ENCODE measurements around the gene ZFP2. TPM values are rescaled to one million over a fixed set of nuclear protein-coding genes. Genes with fewer than 3 reads are reported as not detected.

The ZFP2 gene
- total RNA-seq, 1 experiment from 2014 or later = 0.52 TPM

DNA sequence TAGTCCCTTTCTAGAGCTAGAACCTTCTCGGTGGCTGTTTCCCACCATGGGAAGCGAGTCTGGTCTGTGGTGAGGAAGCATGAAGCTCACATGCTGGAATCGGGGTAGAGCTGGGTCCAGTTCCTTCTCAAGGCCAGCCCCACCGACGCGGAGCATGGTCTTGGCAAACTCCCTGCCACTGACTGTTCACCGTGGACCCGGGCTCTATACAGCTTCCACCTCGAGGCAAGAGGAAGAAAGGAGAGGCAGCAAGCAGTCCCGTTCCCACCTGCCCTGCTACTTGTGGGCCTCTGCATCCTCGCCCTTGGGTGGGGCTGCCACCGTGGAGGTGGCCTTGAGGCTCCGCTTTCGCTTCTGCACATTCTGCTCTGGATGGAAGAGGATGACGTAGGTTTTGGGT is 85.7 kb downstream of the ZFP2 start:
- Histone ChIP-seq H3K14ac (ENCODE audit: insufficient read depth, low read length) (no peak overlapping the region), H3K56ac (ENCODE audit: insufficient read length, low read depth, low read length) (no peak overlapping the region), H4K20me1 (ENCODE audit: control insufficient read depth, insufficient read depth, insufficient read length) (no peaks in the 10 kb centered on the region), H3K4ac (ENCODE audit: low read depth, low read length) (no peak overlapping the region), H3K27me3 (ENCODE audit: insufficient read depth, low read length) (no peaks in the 10 kb centered on the region), H4K5ac (ENCODE audit: insufficient read length, low read depth, low read length) (no peak overlapping the region), H3K23me2 (ENCODE audit: insufficient read length, low read depth, low read length, poor library complexity, severe bottlenecking) (no peaks in the 10 kb centered on the region), H3K4me2 (ENCODE audit: insufficient read depth, insufficient read length, low read length) (no peak overlapping the region), H3K27ac (ENCODE audit: insufficient read length, low read depth, low read length) (no peak overlapping the region), H4K8ac (replicated peaks; ENCODE audit: insufficient read length, low read depth, low read length) (no peak overlapping the region), H3K23ac (ENCODE audit: insufficient read length, low read depth, low read length) (no peak overlapping the region), H2BK120ac (ENCODE audit: low read depth, low read length, poor library complexity, severe bottlenecking) (no peak overlapping the region), H2BK15ac (ENCODE audit: low read depth, low read length) (no peak overlapping the region), H2AFZ (ENCODE audit: low read length) (no peak overlapping the region), H3K9me3 (ENCODE audit: control insufficient read depth, low read depth, low read length) (peaks cover 77% of the 10 kb centered on the region), H2BK12ac (ENCODE audit: insufficient read length, low read depth, low read length) (no peak overlapping the region), H3K4me1 (ENCODE audit: insufficient read depth, low read length) (no peaks in the 10 kb centered on the region), H3K9ac (ENCODE audit: extremely low read depth, insufficient read length, low read length) (no peak overlapping the region), H3K79me2 (ENCODE audit: insufficient read depth, low read length) (no peaks in the 10 kb centered on the region), H2BK5ac (ENCODE audit: insufficient read length, low read length) (no peak overlapping the region), H4K91ac (ENCODE audit: insufficient read length, low read depth, low read length) (no peak overlapping the region), H3K79me1 (ENCODE audit: insufficient read depth, low read depth, low read length, poor library complexity, severe bottlenecking) (no peaks in the 10 kb centered on the region), H3K18ac (ENCODE audit: insufficient read length, low read depth, low read length) (no peak overlapping the region), H2BK20ac (ENCODE audit: low read depth, low read length, poor library complexity, severe bottlenecking) (no peak overlapping the region), H2AK5ac (ENCODE audit: insufficient read length, low read length) (no peak overlapping the region), H3T11ph (ENCODE audit: low read length) (no peak overlapping the region)
- H3K4me3 Mint-ChIP-seq = no peak overlapping the region
- no peaks in the 10 kb centered on the region for H3K4me1 Mint-ChIP-seq
- TF ChIP-seq, protein P1, sequence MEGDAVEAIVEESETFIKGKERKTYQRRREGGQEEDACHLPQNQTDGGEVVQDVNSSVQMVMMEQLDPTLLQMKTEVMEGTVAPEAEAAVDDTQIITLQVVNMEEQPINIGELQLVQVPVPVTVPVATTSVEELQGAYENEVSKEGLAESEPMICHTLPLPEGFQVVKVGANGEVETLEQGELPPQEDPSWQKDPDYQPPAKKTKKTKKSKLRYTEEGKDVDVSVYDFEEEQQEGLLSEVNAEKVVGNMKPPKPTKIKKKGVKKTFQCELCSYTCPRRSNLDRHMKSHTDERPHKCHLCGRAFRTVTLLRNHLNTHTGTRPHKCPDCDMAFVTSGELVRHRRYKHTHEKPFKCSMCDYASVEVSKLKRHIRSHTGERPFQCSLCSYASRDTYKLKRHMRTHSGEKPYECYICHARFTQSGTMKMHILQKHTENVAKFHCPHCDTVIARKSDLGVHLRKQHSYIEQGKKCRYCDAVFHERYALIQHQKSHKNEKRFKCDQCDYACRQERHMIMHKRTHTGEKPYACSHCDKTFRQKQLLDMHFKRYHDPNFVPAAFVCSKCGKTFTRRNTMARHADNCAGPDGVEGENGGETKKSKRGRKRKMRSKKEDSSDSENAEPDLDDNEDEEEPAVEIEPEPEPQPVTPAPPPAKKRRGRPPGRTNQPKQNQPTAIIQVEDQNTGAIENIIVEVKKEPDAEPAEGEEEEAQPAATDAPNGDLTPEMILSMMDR (conservative IDR thresholded peaks at IDR 0.05) = no peak
- peaks cover 16 to 41% (median 22%) of the 10 kb centered on the region in 3 experiments for H3K36me3 Mint-ChIP-seq (ENCODE audit: insufficient read depth in 1 of 3, low read depth in 3 of 3)
- no peak for DNase-seq
- peaks cover 94 to 100% of the 10 kb centered on the region in 2 experiments for H3K9me3 Mint-ChIP-seq
- peaks cover 29% of the 10 kb centered on the region for H3K27me3 Mint-ChIP-seq (ENCODE audit: low read depth)
- no peak overlapping the region for H3K27ac Mint-ChIP-seq
- no CpG with 5 or more reads among the region's 15 CpGs for WGBS (ENCODE audit: extremely low coverage, insufficient read length, low lambda C conversion rate)

Other genes with a start within 250 kb of the ZFP2 start
- 13.8 and 17.1 TPM in 2 replicates for gene ZNF354A, start 165.3 kb upstream of the ZFP2 start, total RNA-seq (2021)
- 20.1 and 20.6 TPM in 2 replicates for gene ZNF354B, start 36.0 kb upstream of the ZFP2 start, total RNA-seq (2021)
- gene ZNF454, start 45.3 kb downstream of the ZFP2 start, total RNA-seq (2021) = not detected in 2 replicates
- gene GRM6, start 99.4 kb downstream of the ZFP2 start, total RNA-seq (2021) = not detected in 2 replicates
- 5.4 and 6.4 TPM in 2 replicates for gene ZNF879, start 127.9 kb downstream of the ZFP2 start, total RNA-seq (2021)
- 4.8 and 5.4 TPM in 2 replicates for gene ZNF354C, start 164.5 kb downstream of the ZFP2 start, total RNA-seq (2021)